ENCODE measurements around the gene MGAT5. TPM values are rescaled to one million over a fixed set of nuclear protein-coding genes. Genes with fewer than 3 reads are reported as not detected.

The MGAT5 gene
- total RNA-seq, 2 donors from 2014 or later, result 61.7 to 63.2 TPM

GRCh38 chr2:134357814-134358213, 103.9 kb downstream of the MGAT5 start:
- Histone ChIP-seq H3K27me3 (no peaks in the 10 kb centered on the region), H3K27ac (no peak overlapping the region), H3K9ac (ENCODE audit: low read depth in 2 of 2, low read length in 2 of 2) (no peak overlapping the region), H3K9me3 (no peaks in the 10 kb centered on the region), H3K36me3 (no peaks in the 10 kb centered on the region), H3K4me3 (no peak overlapping the region), H3K4me1 (no peaks in the 10 kb centered on the region)
- no peak for TF ChIP-seq CTCF (IDR thresholded peaks at IDR 0.05)
- no peak for DNase-seq
- intact Hi-C loops (cut with DNase I), result no loop called here

GRCh38 chr2:134359367-134360081, 105.7 kb downstream of the MGAT5 start:
- Histone ChIP-seq H3K27ac (no peak overlapping the region), H3K36me3 (no peaks in the 10 kb centered on the region), H3K4me3 (no peak overlapping the region), H3K4me1 (no peaks in the 10 kb centered on the region), H3K9me3 (no peaks in the 10 kb centered on the region), H3K9ac (ENCODE audit: low read depth in 2 of 2, low read length in 2 of 2) (peak overlapping the region in 1 of 2 donors; percentile 13), H3K27me3 (no peaks in the 10 kb centered on the region)
- DNase-seq, result peak; percentile 68
- intact Hi-C loops (cut with DNase I), result no loop called here
- TF ChIP-seq CTCF (IDR thresholded peaks at IDR 0.05), result no peak

DNA sequence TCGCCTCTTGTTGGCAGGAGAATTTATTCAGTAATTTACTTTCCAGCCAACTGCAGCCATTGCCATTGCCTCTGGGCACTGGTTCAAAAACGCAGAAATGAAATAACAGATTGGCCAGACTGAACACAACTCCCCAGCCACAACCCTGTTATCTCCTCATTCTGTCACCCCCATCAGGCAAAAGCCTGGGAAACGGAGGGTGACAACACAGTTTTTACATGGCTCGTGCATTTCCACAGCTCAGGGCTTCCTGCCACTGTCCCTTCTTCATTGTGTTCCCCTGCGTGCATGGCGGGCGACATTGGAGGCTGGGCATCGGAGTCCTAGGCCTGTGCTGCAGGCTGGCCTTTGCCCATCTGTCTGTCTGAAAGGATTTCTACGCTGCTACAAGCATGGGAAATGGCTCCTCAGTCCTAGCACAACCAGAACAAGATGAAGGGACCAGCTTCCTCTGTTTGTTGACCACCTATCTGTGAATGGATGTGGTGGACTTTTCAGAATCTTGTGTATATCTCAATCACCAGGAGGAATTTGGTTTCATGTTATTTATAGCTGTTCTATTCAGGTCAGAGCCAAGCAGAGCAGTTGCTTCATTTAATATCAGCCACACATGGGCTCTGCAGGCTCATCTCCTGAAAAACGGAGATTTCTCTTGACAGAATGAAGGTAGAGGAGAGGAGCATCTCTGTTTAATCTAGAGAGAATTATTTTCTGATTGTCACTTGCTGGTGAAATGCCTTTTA, 107.0 kb downstream of the MGAT5 start:
- no peak for TF ChIP-seq CTCF (IDR thresholded peaks at IDR 0.05)
- Histone ChIP-seq H3K4me3 (no peak overlapping the region), H3K36me3 (no peaks in the 10 kb centered on the region), H3K27ac (no peak overlapping the region), H3K9me3 (no peaks in the 10 kb centered on the region), H3K9ac (ENCODE audit: low read depth in 2 of 2, low read length in 2 of 2) (no peak overlapping the region), H3K4me1 (no peaks in the 10 kb centered on the region), H3K27me3 (no peaks in the 10 kb centered on the region)
- intact Hi-C loops (cut with DNase I), result no loop called here
- no peak for DNase-seq

GRCh38 chr2:134361648-134362047, 107.8 kb downstream of the MGAT5 start:
- Histone ChIP-seq H3K4me1 (no peaks in the 10 kb centered on the region), H3K9ac (ENCODE audit: low read depth in 2 of 2, low read length in 2 of 2) (no peak overlapping the region), H3K27me3 (no peaks in the 10 kb centered on the region), H3K27ac (no peak overlapping the region), H3K4me3 (no peak overlapping the region), H3K9me3 (no peaks in the 10 kb centered on the region), H3K36me3 (no peaks in the 10 kb centered on the region)
- DNase-seq, result peak; percentile 35
- no peak for TF ChIP-seq CTCF (IDR thresholded peaks at IDR 0.05)
- intact Hi-C loops (cut with DNase I), result no loop called here

DNA sequence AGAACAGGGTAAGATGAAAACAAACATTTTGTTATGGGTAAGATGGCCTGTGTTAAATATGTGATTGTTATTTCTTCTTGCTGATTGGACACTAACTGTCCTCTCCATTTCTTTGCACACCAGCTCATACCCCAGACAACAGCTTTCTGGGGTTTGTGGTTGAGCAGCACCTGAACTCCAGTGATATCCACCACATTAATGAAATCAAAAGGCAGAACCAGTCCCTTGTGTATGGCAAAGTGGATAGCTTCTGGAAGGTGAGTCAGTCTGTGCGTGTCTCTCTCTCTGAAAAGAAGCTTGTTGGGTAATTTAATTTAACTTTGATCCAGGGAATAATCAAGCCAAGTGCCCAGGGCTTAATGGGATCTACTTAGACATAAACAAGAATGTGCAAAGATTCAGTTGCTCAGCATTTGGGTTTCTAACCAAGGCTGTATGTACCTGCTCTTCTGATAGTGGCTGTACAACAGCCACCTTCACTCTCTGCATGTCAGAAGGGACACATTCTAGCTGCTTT, 108.3 kb downstream of the MGAT5 start:
- Histone ChIP-seq H3K27ac (no peak overlapping the region), H3K4me3 (no peak overlapping the region), H3K4me1 (no peaks in the 10 kb centered on the region), H3K36me3 (no peaks in the 10 kb centered on the region), H3K9ac (ENCODE audit: low read depth in 2 of 2, low read length in 2 of 2) (no peak overlapping the region), H3K9me3 (no peaks in the 10 kb centered on the region), H3K27me3 (no peaks in the 10 kb centered on the region)
- intact Hi-C loops (cut with DNase I), result no loop called here
- DNase-seq, result no peak
- no peak for TF ChIP-seq CTCF (IDR thresholded peaks at IDR 0.05)
